Activated naive CD8-positive, alpha-beta T cell (primary cell): ENCODE results near the gene HTN1.

ENCODE experiments used
- H3K27ac Mint-ChIP-seq: one replicate; pipeline ENCODE4 v1.8.0; 2021; ENCODE audit warnings: mixed read lengths
- H3K27me3 Mint-ChIP-seq: one replicate; pipeline ENCODE4 v1.8.0; 2021; ENCODE audit warnings: mixed read lengths
- H3K36me3 Mint-ChIP-seq: one replicate; pipeline ENCODE4 v1.8.0; 2021; ENCODE audit warnings: mixed read lengths
- H3K4me1 Mint-ChIP-seq: one replicate; pipeline ENCODE4 v1.8.0; 2021; ENCODE audit warnings: low read depth, mixed read lengths
- H3K4me3 Mint-ChIP-seq: one replicate; pipeline ENCODE4 v1.8.0; 2021; ENCODE audit warnings: mild to moderate bottlenecking, mixed read lengths
- H3K9me3 Mint-ChIP-seq: one replicate; pipeline ENCODE4 v1.8.0; 2021; ENCODE audit warnings: low read depth, mixed read lengths

The HTN1 gene

DNA sequence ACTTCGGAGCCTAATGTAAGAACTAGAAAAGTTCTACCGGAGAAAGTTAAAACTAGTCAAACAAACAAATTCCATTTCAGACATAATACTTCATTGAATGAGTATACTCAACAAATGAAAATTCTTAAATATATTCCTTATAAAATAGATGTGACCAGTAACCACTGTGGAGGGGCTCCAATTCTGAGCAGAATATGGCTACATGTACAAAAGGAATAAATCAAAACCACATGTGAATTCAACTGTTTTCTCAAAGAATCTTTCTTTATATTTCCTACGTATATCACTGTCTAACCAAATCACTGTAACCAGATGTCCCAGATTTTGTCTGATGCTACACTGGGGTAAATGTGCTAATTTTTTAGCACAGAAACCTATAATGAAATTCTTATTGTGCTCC lies 49.0 kb downstream of the HTN1 start:
- no peaks in the 10 kb centered on the region for H3K4me1 Mint-ChIP-seq
- no peaks in the 10 kb centered on the region for H3K9me3 Mint-ChIP-seq
- H3K4me3 Mint-ChIP-seq: no peak overlapping the region
- no peaks in the 10 kb centered on the region for H3K27me3 Mint-ChIP-seq
- H3K36me3 Mint-ChIP-seq: no peaks in the 10 kb centered on the region
- H3K27ac Mint-ChIP-seq: no peak overlapping the region
